OCI-LY1 (cell line): Measurements from ENCODE around the gene SNAI1.

Experiments
- EZH2 ChIP-seq: fragments of 200-600 bp; sonication (generic), shearing (Covaris generic); IDR thresholded peaks from 2 replicates; pipeline ENCODE4 v1.8.0; 2017; ENCODE audit warnings: borderline replicate concordance, mixed run types, mild to moderate bottlenecking, antibody characterized with exemption, low read length, moderate library complexity, mixed read lengths
- TF ChIP-seq, protein P1 (sequence below): fragments of 200-600 bp; sonication (generic), shearing (Covaris generic); IDR thresholded peaks from 2 replicates; pipeline ENCODE4 v1.5.1; 2017; ENCODE audit warnings: mild to moderate bottlenecking, antibody characterized with exemption, low read length, moderate library complexity, mixed read lengths

- TF ChIP-seq, protein P1, sequence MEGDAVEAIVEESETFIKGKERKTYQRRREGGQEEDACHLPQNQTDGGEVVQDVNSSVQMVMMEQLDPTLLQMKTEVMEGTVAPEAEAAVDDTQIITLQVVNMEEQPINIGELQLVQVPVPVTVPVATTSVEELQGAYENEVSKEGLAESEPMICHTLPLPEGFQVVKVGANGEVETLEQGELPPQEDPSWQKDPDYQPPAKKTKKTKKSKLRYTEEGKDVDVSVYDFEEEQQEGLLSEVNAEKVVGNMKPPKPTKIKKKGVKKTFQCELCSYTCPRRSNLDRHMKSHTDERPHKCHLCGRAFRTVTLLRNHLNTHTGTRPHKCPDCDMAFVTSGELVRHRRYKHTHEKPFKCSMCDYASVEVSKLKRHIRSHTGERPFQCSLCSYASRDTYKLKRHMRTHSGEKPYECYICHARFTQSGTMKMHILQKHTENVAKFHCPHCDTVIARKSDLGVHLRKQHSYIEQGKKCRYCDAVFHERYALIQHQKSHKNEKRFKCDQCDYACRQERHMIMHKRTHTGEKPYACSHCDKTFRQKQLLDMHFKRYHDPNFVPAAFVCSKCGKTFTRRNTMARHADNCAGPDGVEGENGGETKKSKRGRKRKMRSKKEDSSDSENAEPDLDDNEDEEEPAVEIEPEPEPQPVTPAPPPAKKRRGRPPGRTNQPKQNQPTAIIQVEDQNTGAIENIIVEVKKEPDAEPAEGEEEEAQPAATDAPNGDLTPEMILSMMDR: no peak
- TF ChIP-seq EZH2: no peak
These were observed 47.0 kb upstream of the SNAI1 start for GRCh38 chr20:49935746-49936152.
